Breast epithelium (tissue), 3 donors: ENCODE results near the gene RABL2A.
"Not testable (repeated sequence)": the region's sequence is repeated elsewhere in the genome, so short reads cannot be mapped to it uniquely, and the experiment has no call there.

Source experiments
- CTCF ChIP-seq, 3 donors: fragments of 450-650 bp; IDR thresholded peaks; one replicate each; pipeline ENCODE4 v1.5.1; 2016 to 2017; ENCODE audit warnings: antibody characterized with exemption in 3 of 3, mild to moderate bottlenecking in 3 of 3, moderate library complexity in 3 of 3
- POLR2A ChIP-seq: fragments of 450-650 bp; IDR thresholded peaks from one replicate; pipeline ENCODE4 v1.6.1; 2016; ENCODE audit warnings: antibody characterized with exemption, mild to moderate bottlenecking, moderate library complexity

GRCh38 chr2:113597164-113597563, 29.9 kb upstream of the RABL2A start:
- TF ChIP-seq CTCF (IDR thresholded peaks at IDR 0.05); POLR2A: not testable (repeated sequence)
